IMR-90 (cell line): Measurements from ENCODE around the gene TMEM106A. TPM values are rescaled to one million over a fixed set of nuclear protein-coding genes. Genes with fewer than 3 reads are reported as not detected.
A peak's percentile ranks its signal among the peaks of the same experiment; 100 is the strongest.

Experiments used
- CTCF ChIP-seq: conservative IDR thresholded peaks from 2 replicates; pipeline ENCODE4 v1.5.1; 2012; ENCODE audit warnings: mild to moderate bottlenecking, low read depth, low read length, improper control_type of control experiment
- NFE2L2 ChIP-seq: fragments of 150-350 bp; IDR thresholded peaks from 2 replicates; pipeline ENCODE4 v1.6.1; 2016; ENCODE audit warnings: low read depth, mild to moderate bottlenecking, low read length
- POLR2A ChIP-seq: IDR thresholded peaks from 2 replicates; pipeline ENCODE4 v1.6.1; 2012; ENCODE audit warnings: mild to moderate bottlenecking, low read depth, low read length
- RCOR1 ChIP-seq: IDR thresholded peaks from 2 replicates; pipeline ENCODE4 v1.6.1; 2012; ENCODE audit warnings: mild to moderate bottlenecking, low read length, improper control_type of control experiment; ENCODE audit not compliant: insufficient replicate concordance
- polyA plus RNA-seq, 3 experiments: library from polyadenylated mRNA; depleted of rRNA; stranded (reverse); fragments of >200 nt; gene quantifications; 2 replicates each; pipeline ENCODE4 v1.2.3, GENCODE V29; 2012; ENCODE audit warnings: low replicate concordance in 1 of 3
- total RNA-seq: library from RNA; depleted of rRNA; stranded (reverse); fragments of >200 nt; gene quantifications from 2 replicates; pipeline ENCODE4 v1.2.3, GENCODE V29; 2012

Gene TMEM106A
- total and polyA plus RNA-seq, 2 of the 4 experiments (the other 2 are of a cell fraction): 2.2 to 7.5 TPM

GRCh38 chr17:43170766-43171585 lies 40.7 kb upstream of the TMEM106A start, which contains the start of gene NBR1 (continued):
- TF ChIP-seq CTCF: 0 out of 2 replicates have a peak, but pooled peaks have one; percentile 24
- no peak for TF ChIP-seq RCOR1
- no peak for TF ChIP-seq NFE2L2
- peak; percentile 91 for TF ChIP-seq POLR2A
